ENCODE measurements around the gene KRT72.

The KRT72 gene

DNA sequence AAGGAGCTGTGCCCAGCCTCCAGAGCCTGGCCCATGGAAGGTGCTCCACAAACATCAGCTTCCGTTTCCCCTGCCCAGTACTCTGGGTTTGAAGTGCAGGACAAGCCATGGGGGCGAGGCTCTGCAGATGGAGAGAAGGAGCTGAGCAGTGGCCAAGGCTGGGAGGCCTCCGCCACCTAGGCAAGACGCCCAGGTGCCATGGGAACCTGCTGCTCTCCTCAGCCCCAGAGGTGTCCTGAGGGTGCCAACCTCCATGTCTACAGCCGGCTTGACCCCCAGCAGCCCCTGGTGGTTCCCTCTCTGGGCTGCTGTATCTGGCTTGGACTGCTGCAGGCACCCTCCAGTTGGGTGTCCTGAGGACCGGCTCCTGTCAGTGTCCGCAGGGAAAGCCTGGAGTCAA is 60.7 kb downstream of the KRT72 start:
- H3K27ac ChIP-seq (replicated peaks), result no peak overlapping the region
- no peak overlapping the region for H3K4me3 ChIP-seq (replicated peaks; ENCODE audit: insufficient read depth, low read length)
- DNase-seq (ENCODE audit: low read depth in 1 of 2, low spot score in 1 of 2), result no peak
- H3K27me3 ChIP-seq (ENCODE audit: insufficient read depth, poor library complexity, severe bottlenecking), result no peaks in the 10 kb centered on the region
- no peak for TF ChIP-seq POLR2AphosphoS5 (IDR thresholded peaks at IDR 0.05; ENCODE audit: low read depth)
- TF ChIP-seq, protein P1, sequence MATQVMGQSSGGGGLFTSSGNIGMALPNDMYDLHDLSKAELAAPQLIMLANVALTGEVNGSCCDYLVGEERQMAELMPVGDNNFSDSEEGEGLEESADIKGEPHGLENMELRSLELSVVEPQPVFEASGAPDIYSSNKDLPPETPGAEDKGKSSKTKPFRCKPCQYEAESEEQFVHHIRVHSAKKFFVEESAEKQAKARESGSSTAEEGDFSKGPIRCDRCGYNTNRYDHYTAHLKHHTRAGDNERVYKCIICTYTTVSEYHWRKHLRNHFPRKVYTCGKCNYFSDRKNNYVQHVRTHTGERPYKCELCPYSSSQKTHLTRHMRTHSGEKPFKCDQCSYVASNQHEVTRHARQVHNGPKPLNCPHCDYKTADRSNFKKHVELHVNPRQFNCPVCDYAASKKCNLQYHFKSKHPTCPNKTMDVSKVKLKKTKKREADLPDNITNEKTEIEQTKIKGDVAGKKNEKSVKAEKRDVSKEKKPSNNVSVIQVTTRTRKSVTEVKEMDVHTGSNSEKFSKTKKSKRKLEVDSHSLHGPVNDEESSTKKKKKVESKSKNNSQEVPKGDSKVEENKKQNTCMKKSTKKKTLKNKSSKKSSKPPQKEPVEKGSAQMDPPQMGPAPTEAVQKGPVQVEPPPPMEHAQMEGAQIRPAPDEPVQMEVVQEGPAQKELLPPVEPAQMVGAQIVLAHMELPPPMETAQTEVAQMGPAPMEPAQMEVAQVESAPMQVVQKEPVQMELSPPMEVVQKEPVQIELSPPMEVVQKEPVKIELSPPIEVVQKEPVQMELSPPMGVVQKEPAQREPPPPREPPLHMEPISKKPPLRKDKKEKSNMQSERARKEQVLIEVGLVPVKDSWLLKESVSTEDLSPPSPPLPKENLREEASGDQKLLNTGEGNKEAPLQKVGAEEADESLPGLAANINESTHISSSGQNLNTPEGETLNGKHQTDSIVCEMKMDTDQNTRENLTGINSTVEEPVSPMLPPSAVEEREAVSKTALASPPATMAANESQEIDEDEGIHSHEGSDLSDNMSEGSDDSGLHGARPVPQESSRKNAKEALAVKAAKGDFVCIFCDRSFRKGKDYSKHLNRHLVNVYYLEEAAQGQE (IDR thresholded peaks at IDR 0.05; ENCODE audit: insufficient replicate concordance, low read depth), result no peak
- TF ChIP-seq, protein P2, sequence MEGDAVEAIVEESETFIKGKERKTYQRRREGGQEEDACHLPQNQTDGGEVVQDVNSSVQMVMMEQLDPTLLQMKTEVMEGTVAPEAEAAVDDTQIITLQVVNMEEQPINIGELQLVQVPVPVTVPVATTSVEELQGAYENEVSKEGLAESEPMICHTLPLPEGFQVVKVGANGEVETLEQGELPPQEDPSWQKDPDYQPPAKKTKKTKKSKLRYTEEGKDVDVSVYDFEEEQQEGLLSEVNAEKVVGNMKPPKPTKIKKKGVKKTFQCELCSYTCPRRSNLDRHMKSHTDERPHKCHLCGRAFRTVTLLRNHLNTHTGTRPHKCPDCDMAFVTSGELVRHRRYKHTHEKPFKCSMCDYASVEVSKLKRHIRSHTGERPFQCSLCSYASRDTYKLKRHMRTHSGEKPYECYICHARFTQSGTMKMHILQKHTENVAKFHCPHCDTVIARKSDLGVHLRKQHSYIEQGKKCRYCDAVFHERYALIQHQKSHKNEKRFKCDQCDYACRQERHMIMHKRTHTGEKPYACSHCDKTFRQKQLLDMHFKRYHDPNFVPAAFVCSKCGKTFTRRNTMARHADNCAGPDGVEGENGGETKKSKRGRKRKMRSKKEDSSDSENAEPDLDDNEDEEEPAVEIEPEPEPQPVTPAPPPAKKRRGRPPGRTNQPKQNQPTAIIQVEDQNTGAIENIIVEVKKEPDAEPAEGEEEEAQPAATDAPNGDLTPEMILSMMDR (IDR thresholded peaks at IDR 0.05; ENCODE audit: insufficient read depth, low read length), result no peak
- no peak for TF ChIP-seq GABPA (IDR thresholded peaks at IDR 0.05; ENCODE audit: low read depth)
- TF ChIP-seq SPI1 (IDR thresholded peaks at IDR 0.05; ENCODE audit: borderline replicate concordance, low read depth), result no peak

DNA sequence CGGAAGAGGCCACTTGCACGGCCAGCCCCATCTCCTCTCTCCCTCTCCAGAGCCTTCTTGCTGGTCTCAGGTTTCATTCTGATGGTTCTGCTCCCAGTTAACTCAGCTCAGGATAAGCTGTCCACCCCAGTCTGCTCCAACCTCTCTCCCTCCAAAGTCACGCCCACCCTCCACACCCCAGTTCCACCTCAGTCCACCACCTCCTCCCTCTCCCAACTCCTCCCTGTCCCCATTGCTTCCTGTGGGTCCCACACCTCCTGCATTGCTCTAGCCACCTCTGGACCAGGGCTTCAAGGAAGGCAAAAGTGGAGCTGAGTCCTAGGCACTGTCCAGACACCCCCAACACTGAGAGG is 61.5 kb downstream of the KRT72 start:
- H3K27ac ChIP-seq (replicated peaks), result no peak overlapping the region
- no peak overlapping the region for H3K4me3 ChIP-seq (replicated peaks; ENCODE audit: insufficient read depth, low read length)
- no peak for DNase-seq (ENCODE audit: low read depth in 1 of 2, low spot score in 1 of 2)
- no peaks in the 10 kb centered on the region for H3K27me3 ChIP-seq (ENCODE audit: insufficient read depth, poor library complexity, severe bottlenecking)
- TF ChIP-seq, protein P2 (IDR thresholded peaks at IDR 0.05; ENCODE audit: insufficient read depth, low read length), result no peak
- no peak for TF ChIP-seq SPI1 (IDR thresholded peaks at IDR 0.05; ENCODE audit: borderline replicate concordance, low read depth)
- no peak for TF ChIP-seq POLR2AphosphoS5 (IDR thresholded peaks at IDR 0.05; ENCODE audit: low read depth)
- TF ChIP-seq, protein P1 (IDR thresholded peaks at IDR 0.05; ENCODE audit: insufficient replicate concordance, low read depth), result no peak
- no peak for TF ChIP-seq GABPA (IDR thresholded peaks at IDR 0.05; ENCODE audit: low read depth)

DNA sequence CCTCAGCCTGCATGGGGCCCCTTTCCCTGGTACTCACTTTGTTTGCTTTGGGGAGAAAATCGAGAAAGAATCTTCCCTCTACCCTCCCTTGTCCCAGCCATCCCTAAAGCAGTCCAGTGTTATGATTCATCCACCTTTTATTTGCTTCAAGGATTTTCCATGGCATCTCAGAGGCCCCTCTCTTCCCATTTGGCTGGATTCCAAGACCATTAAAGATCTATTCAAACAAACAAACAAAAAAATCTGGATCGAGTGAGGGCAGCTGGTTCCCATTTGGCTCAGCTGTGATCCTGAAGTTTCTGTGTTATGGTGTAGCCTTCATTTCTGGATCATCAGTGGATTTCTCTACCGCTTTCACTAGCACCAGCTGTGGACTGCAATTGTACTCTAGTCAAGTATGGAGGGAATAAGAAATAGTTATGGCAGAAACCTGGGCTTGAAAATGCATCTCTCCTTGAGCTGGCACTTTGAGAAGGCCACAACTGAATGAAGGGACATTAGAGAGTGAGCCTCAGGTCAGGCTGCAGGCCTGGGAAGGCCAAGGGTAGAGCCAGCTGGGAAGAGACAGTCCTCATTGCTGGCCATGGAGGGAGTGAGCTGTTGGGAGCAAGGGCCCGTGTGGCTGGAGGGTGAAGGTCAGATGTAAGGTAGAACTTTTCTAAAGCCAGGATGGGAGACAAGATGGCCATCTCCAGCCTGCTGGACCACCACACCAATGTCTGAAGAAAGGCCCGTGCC is 62.0 kb downstream of the KRT72 start:
- TF ChIP-seq SPI1 (IDR thresholded peaks at IDR 0.05; ENCODE audit: borderline replicate concordance, low read depth), result no peak
- TF ChIP-seq, protein P1 (IDR thresholded peaks at IDR 0.05; ENCODE audit: insufficient replicate concordance, low read depth), result no peak
- no peak overlapping the region for H3K27ac ChIP-seq (replicated peaks)
- DNase-seq (ENCODE audit: low read depth in 1 of 2, low spot score in 1 of 2), result no peak

More for the DNA sequence above, 62.0 kb downstream of the KRT72 start:
- no peaks in the 10 kb centered on the region for H3K27me3 ChIP-seq (ENCODE audit: insufficient read depth, poor library complexity, severe bottlenecking)
- H3K4me3 ChIP-seq (replicated peaks; ENCODE audit: insufficient read depth, low read length), result no peak overlapping the region
